ENCODE measurements around the gene FXYD6.
A peak's percentile ranks its signal among the peaks of the same experiment; 100 is the strongest.
"Not testable (repeated sequence)": the region's sequence is repeated elsewhere in the genome, so short reads cannot be mapped to it uniquely, and the experiment has no call there.

FXYD6 gene

GRCh38 chr11:117876341-117877119, at the start of gene FXYD6:
Gene FXYD6 (minus strand): TSS chr11:117876658. CDS start chr11:117842776, 33,882 bp downstream.
- peak; percentile 35 for DNase-seq

GRCh38 chr11:117926166-117926565, 49.7 kb upstream of the FXYD6 start:
- DNase-seq: not testable (repeated sequence)

GRCh38 chr11:117925198-117925925, 48.9 kb upstream of the FXYD6 start:
- DNase-seq: peak; percentile 96

- no peak for DNase-seq
Observed at GRCh38 chr11:117924631-117925170, 48.2 kb upstream of the FXYD6 start.

GRCh38 chr11:117923773-117924172, 47.3 kb upstream of the FXYD6 start:
- DNase-seq: no peak

- DNase-seq: no peak
Observed at GRCh38 chr11:117923275-117923674, 46.8 kb upstream of the FXYD6 start.

- DNase-seq: no peak
Observed at GRCh38 chr11:117921893-117922292, 45.4 kb upstream of the FXYD6 start.

- DNase-seq: no peak
Observed at GRCh38 chr11:117921456-117921855, 45.0 kb upstream of the FXYD6 start.

GRCh38 chr11:117919781-117920221, 43.3 kb upstream of the FXYD6 start:
- no peak for DNase-seq

- DNase-seq: no peak
Observed at GRCh38 chr11:117919341-117919740, 42.9 kb upstream of the FXYD6 start.

- no peak for DNase-seq
Observed at GRCh38 chr11:117918366-117919255, 42.2 kb upstream of the FXYD6 start.

GRCh38 chr11:117917591-117918151, 41.2 kb upstream of the FXYD6 start:
- DNase-seq: no peak

GRCh38 chr11:117916956-117917355, 40.5 kb upstream of the FXYD6 start:
- DNase-seq: no peak

GRCh38 chr11:117915672-117916235, 39.3 kb upstream of the FXYD6 start:
- no peak for DNase-seq

- no peak for DNase-seq
Observed at GRCh38 chr11:117914991-117915618, 38.6 kb upstream of the FXYD6 start.

GRCh38 chr11:117914398-117914761, 37.9 kb upstream of the FXYD6 start:
- no peak for DNase-seq

- DNase-seq: no peak
Observed at GRCh38 chr11:117913736-117914397, 37.4 kb upstream of the FXYD6 start.

GRCh38 chr11:117912497-117912896, 36.0 kb upstream of the FXYD6 start:
- DNase-seq: no peak

GRCh38 chr11:117911694-117912093, 35.2 kb upstream of the FXYD6 start:
- DNase-seq: no peak

GRCh38 chr11:117910941-117911655, 34.6 kb upstream of the FXYD6 start:
- DNase-seq: no peak

Measured in NCI-H2029 treated with DMSO at 0.1 percent for 48 hours (cell line).